Activated CD4-positive, alpha-beta T cell treated with anti-CD3 and anti-CD28 coated beads for 1 hour (primary cell): ENCODE measurements around the gene STOM.
"Not testable (repeated sequence)": the region's sequence is repeated elsewhere in the genome, so short reads cannot be mapped to it uniquely, and the experiment has no call there.

Experiments used
- DNase-seq: peaks from one replicate; pipeline ENCODE4 v3.0.0-alpha.2; 2020

The STOM gene

GRCh38 chr9:121369595-121370265, at the start of gene STOM:
TSS of gene STOM (minus strand) at chr9:121370250. CDS start at chr9:121370187, 63 bp downstream.
- DNase-seq, result peak; percentile 36

GRCh38 chr9:121411993-121412392, 41.9 kb upstream of the STOM start:
- DNase-seq, result no peak

- DNase-seq, result no peak
Observed at GRCh38 chr9:121405899-121406298, 35.8 kb upstream of the STOM start.

GRCh38 chr9:121404906-121405305, 34.9 kb upstream of the STOM start:
- DNase-seq, result no peak

GRCh38 chr9:121399883-121400607, 30.0 kb upstream of the STOM start:
- no peak for DNase-seq

- no peak for DNase-seq
Observed at GRCh38 chr9:121399126-121399882, 29.3 kb upstream of the STOM start.

GRCh38 chr9:121398374-121398773, 28.3 kb upstream of the STOM start:
- DNase-seq, result no peak

GRCh38 chr9:121397277-121397676, 27.2 kb upstream of the STOM start:
- DNase-seq, result not testable (repeated sequence)

GRCh38 chr9:121395558-121395957, 25.5 kb upstream of the STOM start:
- DNase-seq, result no peak

GRCh38 chr9:121394292-121394691, 24.2 kb upstream of the STOM start:
- no peak for DNase-seq

- DNase-seq, result no peak
Observed at GRCh38 chr9:121393318-121393717, 23.3 kb upstream of the STOM start.

- DNase-seq, result no peak
Observed at GRCh38 chr9:121390372-121390771, 20.3 kb upstream of the STOM start.

- DNase-seq, result no peak
Observed at GRCh38 chr9:121388140-121388905, 18.3 kb upstream of the STOM start.

- no peak for DNase-seq
Observed at GRCh38 chr9:121386442-121387175, 16.6 kb upstream of the STOM start.

GRCh38 chr9:121383715-121384114, 13.7 kb upstream of the STOM start:
- DNase-seq, result no peak

- no peak for DNase-seq
Observed at GRCh38 chr9:121380846-121381245, 10.8 kb upstream of the STOM start.

- DNase-seq, result no peak
Observed at GRCh38 chr9:121376214-121376830, 6.3 kb upstream of the STOM start.

GRCh38 chr9:121373011-121373729, 3.1 kb upstream of the STOM start:
- no peak for DNase-seq

GRCh38 chr9:121372239-121373010, 2.4 kb upstream of the STOM start:
- DNase-seq, result no peak

GRCh38 chr9:121371495-121372061, 1.5 kb upstream of the STOM start:
- no peak for DNase-seq
